Activated gamma-delta T cell (primary cell): ENCODE measurements around the gene NPY1R.

Experiments used
- DNase-seq: peaks from one replicate; lab custom pipeline; 2025; lab: John Stamatoyannopoulos, UW

Gene NPY1R

GRCh38 chr4:163279713-163280112 lies 52.7 kb downstream of the NPY1R start:
- DNase-seq: no peak

DNA sequence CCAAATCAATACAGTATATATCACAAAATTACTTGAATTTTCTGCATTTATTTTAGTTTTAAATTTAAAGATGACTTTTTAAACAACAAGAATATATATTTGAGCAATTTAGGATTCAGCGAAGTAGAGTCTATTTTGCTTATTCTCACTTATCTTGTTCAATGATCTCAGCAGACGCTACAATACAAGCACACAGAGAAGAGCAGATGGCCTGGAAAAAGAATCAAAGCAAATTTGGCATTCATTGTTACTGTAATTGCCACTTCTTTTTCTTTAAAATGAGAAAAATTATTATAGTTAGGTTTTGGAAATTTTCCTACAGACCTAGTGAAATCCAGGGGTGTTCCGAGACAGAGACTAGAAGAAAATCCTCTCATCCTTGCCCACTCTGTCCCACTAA lies 57.5 kb downstream of the NPY1R start:
- no peak for DNase-seq
